Measurements from ENCODE around the gene CCL1. TPM values are rescaled to one million over a fixed set of nuclear protein-coding genes. Genes with fewer than 3 reads are reported as not detected.
"Not testable (repeated sequence)": the region's sequence is repeated elsewhere in the genome, so short reads cannot be mapped to it uniquely, and the experiment has no call there.

Gene CCL1
- total RNA-seq, 1 donor from 2014 or later: not detected

GRCh38 chr17:34366010-34366409 is 3.0 kb upstream of the CCL1 start:
- intact Hi-C loops (cut with DNase I): no loop called here
- no peak for DNase-seq (ENCODE audit: low spot score)

- intact Hi-C loops (cut with DNase I): no loop called here
- DNase-seq (ENCODE audit: low spot score): no peak
These were observed 2.3 kb upstream of the CCL1 start for GRCh38 chr17:34365340-34365739.

- intact Hi-C loops (cut with DNase I): no loop called here
These were observed 1.7 kb upstream of the CCL1 start for GRCh38 chr17:34364751-34365150.

GRCh38 chr17:34361478-34362061 is 1.5 kb downstream of the CCL1 start:
- intact Hi-C loops (cut with DNase I): loop anchor here (1.0 to 2.0 kb wide), 2 partner anchors 55 to 161 kb away; no protein-coding TSS in a partner anchor

More at GRCh38 chr17:34364751-34365150, 1.7 kb upstream of the CCL1 start:
- DNase-seq (ENCODE audit: low spot score): no peak

GRCh38 chr17:34360601-34361270 is 2.3 kb downstream of the CCL1 start:
- DNase-seq (ENCODE audit: low spot score): no peak
- intact Hi-C loops (cut with DNase I): loop anchor here (1.0 to 2.0 kb wide), 2 partner anchors 54 to 160 kb away; no protein-coding TSS in a partner anchor

More at GRCh38 chr17:34361478-34362061, 1.5 kb downstream of the CCL1 start:
- DNase-seq (ENCODE audit: low spot score): peak; percentile 93

- intact Hi-C loops (cut with DNase I): no loop called here
- no peak for DNase-seq (ENCODE audit: low spot score)
These were observed 4.4 kb downstream of the CCL1 start for GRCh38 chr17:34358631-34359030.

- no peak for DNase-seq (ENCODE audit: low spot score)
- intact Hi-C loops (cut with DNase I): no loop called here
These were observed 5.6 kb downstream of the CCL1 start for GRCh38 chr17:34357398-34357797.

- DNase-seq (ENCODE audit: low spot score): no peak
- intact Hi-C loops (cut with DNase I): no loop called here
These were observed 6.8 kb downstream of the CCL1 start, which contains the start of gene CCL13 for GRCh38 chr17:34356194-34356593. Gene CCL13, plus strand, starts transcription at chr17:34356480. Its CDS starts 47 bp downstream, at chr17:34356527.

- intact Hi-C loops (cut with DNase I): no loop called here
- no peak for DNase-seq (ENCODE audit: low spot score)
These were observed 8.4 kb downstream of the CCL1 start for GRCh38 chr17:34354637-34355036.

- no peak for DNase-seq (ENCODE audit: low spot score)
- intact Hi-C loops (cut with DNase I): no loop called here
These were observed 10.8 kb downstream of the CCL1 start for GRCh38 chr17:34352191-34352590.

- intact Hi-C loops (cut with DNase I): no loop called here
- DNase-seq (ENCODE audit: low spot score): no peak
These were observed 11.9 kb downstream of the CCL1 start for GRCh38 chr17:34351096-34351495.

GRCh38 chr17:34349751-34350150 is 13.3 kb downstream of the CCL1 start:
- intact Hi-C loops (cut with DNase I): no loop called here
- DNase-seq (ENCODE audit: low spot score): no peak

- no peak for DNase-seq (ENCODE audit: low spot score)
- intact Hi-C loops (cut with DNase I): no loop called here
These were observed 16.0 kb downstream of the CCL1 start for GRCh38 chr17:34347063-34347462.

- DNase-seq (ENCODE audit: low spot score): no peak
- intact Hi-C loops (cut with DNase I): no loop called here
These were observed 21.1 kb downstream of the CCL1 start for GRCh38 chr17:34341916-34342315.

GRCh38 chr17:34339138-34339770 is 23.8 kb downstream of the CCL1 start:
- intact Hi-C loops (cut with DNase I): no loop called here

GRCh38 chr17:34337701-34338100 is 25.3 kb downstream of the CCL1 start:
- intact Hi-C loops (cut with DNase I): no loop called here
- no peak for DNase-seq (ENCODE audit: low spot score)

More at GRCh38 chr17:34339138-34339770, 23.8 kb downstream of the CCL1 start:
- no peak for DNase-seq (ENCODE audit: low spot score)

GRCh38 chr17:34327580-34327979 is 35.5 kb downstream of the CCL1 start:
- intact Hi-C loops (cut with DNase I); DNase-seq (ENCODE audit: low spot score): not testable (repeated sequence)

GRCh38 chr17:34321964-34322363 is 41.1 kb downstream of the CCL1 start:
- no peak for DNase-seq (ENCODE audit: low spot score)
- intact Hi-C loops (cut with DNase I): no loop called here

GRCh38 chr17:34319039-34319483 is 44.0 kb downstream of the CCL1 start, which contains the start of gene CCL8:
Gene CCL8, plus strand, starts transcription at chr17:34319435. Its CDS starts 67 bp downstream, at chr17:34319502.
- intact Hi-C loops (cut with DNase I): no loop called here
- DNase-seq (ENCODE audit: low spot score): no peak

GRCh38 chr17:34318474-34318873 is 44.6 kb downstream of the CCL1 start:
- intact Hi-C loops (cut with DNase I): no loop called here

More at GRCh38 chr17:34318474-34318873, 44.6 kb downstream of the CCL1 start:
- no peak for DNase-seq (ENCODE audit: low spot score)
